GM23248 (cell line): ENCODE measurements around the gene IFNLR1.

ENCODE experiments used
- EZH2 ChIP-seq: fragments of 200-600 bp; sonication (generic); IDR thresholded peaks from 2 replicates; pipeline ENCODE4 v1.6.1; 2018; ENCODE audit warnings: antibody characterized with exemption, mild to moderate bottlenecking; ENCODE audit not compliant: insufficient read depth, poor library complexity, severe bottlenecking
- EZH2phosphoT487 ChIP-seq: fragments of 200-600 bp; sonication (generic); IDR thresholded peaks from 2 replicates; pipeline ENCODE4 v1.6.1; 2018; ENCODE audit warnings: antibody characterized with exemption, moderate library complexity, mild to moderate bottlenecking, low read depth; ENCODE audit not compliant: insufficient read depth

DNA sequence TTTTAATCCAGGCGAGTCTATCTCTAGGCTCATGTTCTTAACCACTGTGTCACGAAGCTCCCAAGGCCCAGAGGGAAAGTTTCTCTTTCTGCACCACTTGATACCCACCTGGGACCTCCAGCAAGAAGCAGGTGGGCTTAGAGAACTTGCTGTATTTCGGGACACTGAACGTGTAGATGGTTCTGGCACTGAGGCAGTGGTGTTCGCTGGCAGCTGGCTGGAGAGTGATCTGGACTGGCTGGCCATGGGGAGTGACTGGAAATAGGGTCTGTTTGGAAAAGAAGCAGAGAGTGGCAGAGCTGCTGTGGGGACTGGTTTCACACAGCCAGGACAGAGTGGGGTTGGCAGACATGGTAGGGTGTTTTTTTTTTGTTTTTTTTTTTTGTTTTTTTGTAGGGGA is 27.7 kb downstream of the IFNLR1 start:
- TF ChIP-seq EZH2phosphoT487 (no peak), EZH2 (no peak)
